B cell (primary cell): ENCODE data around the gene GLB1L3.

ENCODE experiments used
- EZH2 ChIP-seq: IDR thresholded peaks from 2 replicates; pipeline ENCODE4 v1.6.1; 2012; ENCODE audit warnings: borderline replicate concordance, low read depth, mild to moderate bottlenecking, moderate library complexity, low read length; ENCODE audit not compliant: insufficient read depth, poor library complexity, severe bottlenecking
- TF ChIP-seq, protein P1 (sequence below): fragments of 200-600 bp; IDR thresholded peaks from one replicate; pipeline ENCODE4 v1.8.0; 2022; ENCODE audit warnings: antibody characterized with exemption, mild to moderate bottlenecking

DNA sequence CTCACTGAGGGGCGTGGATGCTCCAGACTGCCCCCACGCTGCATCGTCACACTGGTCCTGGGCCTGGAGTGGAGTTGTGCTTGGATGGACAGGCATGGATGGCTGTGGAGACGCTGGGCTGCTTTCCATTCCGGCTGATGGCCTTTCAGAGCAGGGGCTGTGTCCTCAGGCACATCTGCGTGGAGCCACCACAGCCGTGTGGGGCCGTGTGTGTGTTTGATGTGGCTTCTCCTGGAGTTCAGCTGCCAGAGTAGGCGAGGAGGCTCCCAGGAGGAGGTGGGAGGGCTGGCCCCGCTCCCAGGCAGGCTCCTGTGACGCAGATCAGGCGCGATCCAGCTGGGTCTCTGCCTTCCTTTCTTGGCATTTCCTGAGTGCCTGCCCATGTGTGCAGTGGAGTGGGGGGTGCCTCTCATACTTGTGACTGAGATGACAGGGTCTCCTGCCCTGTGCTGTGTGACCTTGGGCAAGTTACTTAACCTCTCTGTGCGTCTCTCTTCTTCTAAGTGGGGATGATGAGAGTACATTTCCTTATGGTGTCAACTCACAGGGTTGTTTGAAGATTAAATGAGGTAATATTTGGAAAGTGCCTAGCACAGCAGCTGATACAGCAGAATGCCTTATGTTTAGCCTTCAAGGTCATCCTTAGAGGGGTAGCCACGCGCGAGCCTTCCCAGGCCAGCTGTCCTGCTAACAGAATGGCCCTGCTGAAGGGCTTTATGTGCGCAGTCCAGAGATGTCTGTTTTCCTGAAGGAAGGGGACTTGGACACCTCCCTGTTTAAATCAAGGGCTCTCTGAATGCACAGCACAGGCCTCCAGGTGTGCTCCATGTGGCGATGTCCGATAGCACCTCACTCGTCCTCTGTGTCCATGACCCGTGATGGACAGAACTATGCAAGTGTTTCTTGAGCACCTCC, 89.1 kb downstream of the GLB1L3 start:
- TF ChIP-seq, protein P1, sequence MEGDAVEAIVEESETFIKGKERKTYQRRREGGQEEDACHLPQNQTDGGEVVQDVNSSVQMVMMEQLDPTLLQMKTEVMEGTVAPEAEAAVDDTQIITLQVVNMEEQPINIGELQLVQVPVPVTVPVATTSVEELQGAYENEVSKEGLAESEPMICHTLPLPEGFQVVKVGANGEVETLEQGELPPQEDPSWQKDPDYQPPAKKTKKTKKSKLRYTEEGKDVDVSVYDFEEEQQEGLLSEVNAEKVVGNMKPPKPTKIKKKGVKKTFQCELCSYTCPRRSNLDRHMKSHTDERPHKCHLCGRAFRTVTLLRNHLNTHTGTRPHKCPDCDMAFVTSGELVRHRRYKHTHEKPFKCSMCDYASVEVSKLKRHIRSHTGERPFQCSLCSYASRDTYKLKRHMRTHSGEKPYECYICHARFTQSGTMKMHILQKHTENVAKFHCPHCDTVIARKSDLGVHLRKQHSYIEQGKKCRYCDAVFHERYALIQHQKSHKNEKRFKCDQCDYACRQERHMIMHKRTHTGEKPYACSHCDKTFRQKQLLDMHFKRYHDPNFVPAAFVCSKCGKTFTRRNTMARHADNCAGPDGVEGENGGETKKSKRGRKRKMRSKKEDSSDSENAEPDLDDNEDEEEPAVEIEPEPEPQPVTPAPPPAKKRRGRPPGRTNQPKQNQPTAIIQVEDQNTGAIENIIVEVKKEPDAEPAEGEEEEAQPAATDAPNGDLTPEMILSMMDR, result no peak
- TF ChIP-seq EZH2, result no peak
